ENCODE results near the gene MYBPH.

MYBPH gene

GRCh38 chr1:203175237-203175826, at the start of gene MYBPH:
MYBPH (minus strand) TSS chr1:203175826; CDS start chr1:203175755, 71 bp downstream.
- no peak for FAIRE-seq

GRCh38 chr1:203225071-203225470, 49.4 kb upstream of the MYBPH start:
- FAIRE-seq: no peak

GRCh38 chr1:203223012-203223775, 47.6 kb upstream of the MYBPH start:
- no peak for FAIRE-seq

GRCh38 chr1:203219934-203220333, 44.3 kb upstream of the MYBPH start:
- no peak for FAIRE-seq

GRCh38 chr1:203219171-203219570, 43.5 kb upstream of the MYBPH start:
- FAIRE-seq: no peak

GRCh38 chr1:203217668-203218067, 42.0 kb upstream of the MYBPH start:
- no peak for FAIRE-seq

GRCh38 chr1:203217139-203217655, 41.6 kb upstream of the MYBPH start:
- no peak for FAIRE-seq

- FAIRE-seq: no peak
Measured at GRCh38 chr1:203216274-203217138, 40.9 kb upstream of the MYBPH start.

- FAIRE-seq: no peak
Measured at GRCh38 chr1:203215573-203215972, 39.9 kb upstream of the MYBPH start.

GRCh38 chr1:203214871-203215270, 39.2 kb upstream of the MYBPH start:
- FAIRE-seq: no peak

- no peak for FAIRE-seq
Measured at GRCh38 chr1:203213126-203213525, 37.5 kb upstream of the MYBPH start.

GRCh38 chr1:203211812-203212211, 36.2 kb upstream of the MYBPH start:
- FAIRE-seq: no peak

- FAIRE-seq: no peak
Measured at GRCh38 chr1:203210988-203211387, 35.4 kb upstream of the MYBPH start.

- FAIRE-seq: no peak
Measured at GRCh38 chr1:203210350-203210749, 34.7 kb upstream of the MYBPH start.

GRCh38 chr1:203208181-203208580, 32.6 kb upstream of the MYBPH start:
- no peak for FAIRE-seq

- no peak for FAIRE-seq
Measured at GRCh38 chr1:203207751-203208150, 32.1 kb upstream of the MYBPH start.

GRCh38 chr1:203206129-203206687, 30.6 kb upstream of the MYBPH start:
- FAIRE-seq: no peak

GRCh38 chr1:203204756-203205155, 29.1 kb upstream of the MYBPH start:
- no peak for FAIRE-seq

GRCh38 chr1:203202431-203203245, 27.0 kb upstream of the MYBPH start:
- no peak for FAIRE-seq

GRCh38 chr1:203201516-203202205, 26.0 kb upstream of the MYBPH start:
- no peak for FAIRE-seq

GRCh38 chr1:203200916-203201315, 25.3 kb upstream of the MYBPH start:
- FAIRE-seq: no peak

Measured in colon (tissue), 2 donors.